GM23338 (cell line): Measurements from ENCODE around the gene FAT4. TPM values are rescaled to one million over a fixed set of nuclear protein-coding genes. Genes with fewer than 3 reads are reported as not detected.

Experiments used
- ATAC-seq: fragments of 200-7000 bp; cut with Tn5 transposase; 3 replicates; pipeline ENCODE4 v1.9.1; 2020
- DNase-seq: peaks from one replicate; pipeline ENCODE4 v3.0.0-alpha.2; 2015; ENCODE audit warnings: low spot score
- H2AFZ ChIP-seq: fragments of 200-600 bp; sonication (generic); 2 replicates; pipeline ENCODE4 v1.8.0; 2016; ENCODE audit warnings: antibody characterized with exemption, mild to moderate bottlenecking, moderate library complexity
- H3F3A ChIP-seq: fragments of 200-600 bp; sonication (generic); replicated peaks from 2 replicates; pipeline ENCODE4 v1.8.0; 2017; ENCODE audit warnings: antibody characterized with exemption, mixed run types, low read depth
- H3K27ac ChIP-seq: fragments of 200-600 bp; sonication (generic); 2 replicates; pipeline ENCODE4 v1.6.1; 2016; ENCODE audit warnings: low read depth
- H3K27me3 ChIP-seq: fragments of 200-600 bp; sonication (generic); 2 replicates; pipeline ENCODE4 v1.8.0; 2016; ENCODE audit warnings: mild to moderate bottlenecking, mixed run types, moderate library complexity; ENCODE audit not compliant: insufficient read depth
- H3K36me3 ChIP-seq: fragments of 200-600 bp; sonication (generic); 2 replicates; pipeline ENCODE4 v1.8.0; 2016; ENCODE audit warnings: mild to moderate bottlenecking; ENCODE audit not compliant: insufficient read depth
- H3K4me1 ChIP-seq: fragments of 200-600 bp; sonication (generic); 2 replicates; pipeline ENCODE4 v1.8.0; 2016; ENCODE audit warnings: mild to moderate bottlenecking, moderate library complexity; ENCODE audit not compliant: insufficient read depth
- H3K4me2 ChIP-seq: fragments of 200-600 bp; sonication (generic); 2 replicates; pipeline ENCODE4 v1.7.1; 2017; ENCODE audit warnings: mixed run types
- H3K4me3 ChIP-seq: fragments of 200-600 bp; sonication (generic); 2 replicates; pipeline ENCODE4 v1.6.1; 2016; ENCODE audit warnings: mixed run types
- H3K79me2 ChIP-seq: fragments of 200-600 bp; sonication (generic); replicated peaks from 2 replicates; pipeline ENCODE4 v1.8.0; 2017; ENCODE audit warnings: mild to moderate bottlenecking; ENCODE audit not compliant: insufficient read depth
- H3K9me2 ChIP-seq: fragments of 200-600 bp; sonication (generic); 2 replicates; pipeline ENCODE4 v1.8.0; 2017; ENCODE audit not compliant: insufficient read depth
- H4K20me1 ChIP-seq: fragments of 200-600 bp; sonication (generic); replicated peaks from 2 replicates; pipeline ENCODE4 v1.8.0; 2017; ENCODE audit warnings: mild to moderate bottlenecking; ENCODE audit not compliant: insufficient read depth
- H3K27ac Mint-ChIP-seq: 2 replicates; pipeline ENCODE4 v1.8.0; 2020; ENCODE audit warnings: inconsistent platforms, mild to moderate bottlenecking, moderate library complexity, mixed read lengths
- H3K27me3 Mint-ChIP-seq: 3 replicates; pipeline ENCODE4 v1.8.0; 2022; ENCODE audit warnings: low read depth, mild to moderate bottlenecking, moderate library complexity, mixed read lengths, inconsistent platforms; ENCODE audit not compliant: insufficient read depth, poor library complexity
- H3K36me3 Mint-ChIP-seq: 3 replicates; pipeline ENCODE4 v1.8.0; 2021; ENCODE audit warnings: low read depth, mild to moderate bottlenecking, inconsistent platforms, moderate library complexity, mixed read lengths
- H3K4me1 Mint-ChIP-seq: 3 replicates; pipeline ENCODE4 v1.8.0; 2020; ENCODE audit warnings: mild to moderate bottlenecking, inconsistent platforms, mixed read lengths
- H3K4me3 Mint-ChIP-seq: 3 replicates; pipeline ENCODE4 v1.8.0; 2021; ENCODE audit warnings: moderate library complexity, mild to moderate bottlenecking, inconsistent platforms, mixed read lengths
- H3K9me3 Mint-ChIP-seq: 3 replicates; pipeline ENCODE4 v1.8.0; 2020; ENCODE audit warnings: moderate library complexity, mild to moderate bottlenecking, inconsistent platforms, mixed read lengths
- CTCF ChIP-seq, 2 experiments: fragments of 200-600 bp in 1 of 2; sonication (generic) in 1 of 2; conservative IDR thresholded peaks; 2 replicates each; pipeline versions ENCODE4 v1.5.1 to v1.6.1; 2016 to 2017; ENCODE audit warnings: antibody characterized with exemption in 2 of 2, low read depth in 2 of 2, mild to moderate bottlenecking in 2 of 2, moderate library complexity in 1 of 2
- EZH2 ChIP-seq: fragments of 200-600 bp; sonication (generic); IDR thresholded peaks from one replicate; pipeline ENCODE4 v1.8.0; 2017; ENCODE audit warnings: antibody characterized with exemption, mild to moderate bottlenecking, low read depth; ENCODE audit not compliant: unreplicated experiment
- ZNF331 ChIP-seq: fragments of 250-450 bp; sonication (Bioruptor Pico); IDR thresholded peaks from 2 replicates; pipeline ENCODE4 v1.5.0; 2020; ENCODE audit warnings: low read depth, mild to moderate bottlenecking, moderate library complexity
- ZNF462 ChIP-seq: fragments of 250-450 bp; sonication (Bioruptor Pico); IDR thresholded peaks from 2 replicates; pipeline ENCODE4 v1.5.0; 2020; ENCODE audit warnings: mild to moderate bottlenecking, moderate library complexity
- polyA plus RNA-seq: library from polyadenylated mRNA; unstranded; fragments of >200 nt; fragmentation: Nextera tagmentation; extraction: Ambion mirVana; gene quantifications from 2 replicates; pipeline ENCODE4 v1.2.1, GENCODE V29; 2016
- total RNA-seq: library from RNA; depleted of rRNA; stranded (reverse); fragments of >200 nt; shearing (Covaris generic); gene quantifications from 2 replicates; pipeline ENCODE4 v1.2.3, GENCODE V29; 2014

The FAT4 gene
- total and polyA plus RNA-seq, 2 experiments from 2014 or later, result 0.53 to 6.8 TPM

GRCh38 chr4:125315576-125316400, 1.0 kb downstream of the FAT4 start:
- Histone ChIP-seq H3K27ac (no peak overlapping the region), H3K79me2 (no peaks in the 10 kb centered on the region; the same call in 1 of the 2 replicates), H3K36me3 (no peaks in the 10 kb centered on the region), H3K9me2 (peaks cover 4% of the 10 kb centered on the region), H3F3A (no peaks in the 10 kb centered on the region; the same call in 1 of the 2 replicates), H4K20me1 (0 out of 2 replicates have a peak, but pooled peaks cover 3% of the 10 kb centered on the region), H3K4me2 (peak overlapping the region; percentile 98), H2AFZ (peak overlapping the region; percentile 97), H3K4me1 (peaks cover 17% of the 10 kb centered on the region), H3K4me3 (peak overlapping the region; percentile 92), H3K27me3 (peaks cover 35% of the 10 kb centered on the region)
- Mint-ChIP-seq H3K4me3 (peak overlapping the region; percentile 95), H3K9me3 (no peaks in the 10 kb centered on the region; the same call in 2 of the 3 replicates), H3K4me1 (peaks cover 22% of the 10 kb centered on the region), H3K27me3 (peaks cover 44% of the 10 kb centered on the region), H3K27ac (no peak overlapping the region), H3K36me3 (no peaks in the 10 kb centered on the region)
- ATAC-seq (peak; percentile 52), DNase-seq (peak; percentile 75)
- TF ChIP-seq EZH2 (peak; percentile 73), CTCF (conservative IDR thresholded peaks at IDR 0.05; ENCODE audit: low read depth in 2 of 2) (0 out of 4 replicates have a peak, but pooled peaks of 1 of the 2 experiments have one; percentile 6), ZNF331 (CRISPR knock-in tag) (no peak), ZNF462 (CRISPR knock-in tag) (no peak)
